Keratinocyte (primary cell): ENCODE data around the gene OXSR1. TPM values are rescaled to one million over a fixed set of nuclear protein-coding genes. Genes with fewer than 3 reads are reported as not detected.
A peak's percentile ranks its signal among the peaks of the same experiment; 100 is the strongest.

Experiments used
- DNase-seq: peaks from one replicate; pipeline ENCODE4 v3.0.0-alpha.2; 2011; ENCODE audit warnings: low read depth, missing footprints, low spot score
- FAIRE-seq: peaks from 2 replicates; lab custom pipeline; 2011; peaks lifted over from hg19 to GRCh38; lab: Jason Lieb, UNC
- H2AFZ ChIP-seq: 2 replicates; pipeline ENCODE4 v1.6.0; 2012; ENCODE audit warnings: low read length, control low read depth, inconsistent platforms; ENCODE audit not compliant: control insufficient read depth
- H3K27ac ChIP-seq: 2 replicates; pipeline ENCODE4 v1.5.1; 2011; ENCODE audit warnings: low read length; ENCODE audit not compliant: control insufficient read depth, insufficient read depth
- H3K27me3 ChIP-seq: 3 replicates; pipeline ENCODE4 v1.6.0; 2011; ENCODE audit warnings: low read length; ENCODE audit not compliant: control insufficient read depth, insufficient read depth; ENCODE audit errors: extremely low read depth
- H3K36me3 ChIP-seq, 2 experiments: 2 replicates in 1 of 2; 3 replicates in 1 of 2; pipeline ENCODE4 v1.5.1; 2011; ENCODE audit warnings: low read length in 2 of 2, mild to moderate bottlenecking in 1 of 2; ENCODE audit not compliant: control insufficient read depth in 2 of 2, insufficient read depth in 2 of 2; ENCODE audit errors: extremely low read depth in 1 of 2
- H3K4me1 ChIP-seq: 3 replicates; pipeline ENCODE4 v1.5.1; 2011; ENCODE audit warnings: low read length; ENCODE audit not compliant: control insufficient read depth, insufficient read depth; ENCODE audit errors: extremely low read depth
- H3K4me2 ChIP-seq: 3 replicates; pipeline ENCODE4 v1.6.0; 2011; ENCODE audit warnings: low read depth, low read length; ENCODE audit not compliant: control insufficient read depth, insufficient read depth; ENCODE audit errors: extremely low read depth
- H3K4me3 ChIP-seq, 3 experiments: fragments of 200-600 bp in 1 of 3; sonication (generic) in 1 of 3; 2 replicates in 2 of 3; 3 replicates in 1 of 3; pipeline ENCODE4 v1.5.1; 2011 to 2016; ENCODE audit warnings: low read length in 3 of 3, mild to moderate bottlenecking in 3 of 3, control low read depth in 2 of 3, inconsistent platforms in 1 of 3, low read depth in 1 of 3, mixed read lengths in 1 of 3, mixed run types in 1 of 3, moderate library complexity in 1 of 3; ENCODE audit not compliant: control insufficient read depth in 2 of 3, insufficient read depth in 2 of 3; ENCODE audit errors: extremely low read depth in 1 of 3
- H3K79me2 ChIP-seq: 2 replicates; pipeline ENCODE4 v1.6.0; 2012; ENCODE audit warnings: low read length; ENCODE audit not compliant: control insufficient read depth, insufficient read depth
- H3K9ac ChIP-seq: 3 replicates; pipeline ENCODE4 v1.6.0; 2011; ENCODE audit warnings: low read length; ENCODE audit not compliant: control insufficient read depth, insufficient read depth; ENCODE audit errors: extremely low read depth
- H3K9me1 ChIP-seq: 3 replicates; pipeline ENCODE4 v1.6.0; 2011; ENCODE audit warnings: low read length; ENCODE audit not compliant: control insufficient read depth, insufficient read depth; ENCODE audit errors: extremely low read depth
- H3K9me3 ChIP-seq: 2 replicates; pipeline ENCODE4 v1.5.1; 2012; ENCODE audit warnings: low read depth, low read length; ENCODE audit not compliant: control insufficient read depth
- H4K20me1 ChIP-seq: 3 replicates; pipeline ENCODE4 v1.6.0; 2011; ENCODE audit warnings: low read length; ENCODE audit not compliant: control insufficient read depth, insufficient read depth; ENCODE audit errors: extremely low read depth
- CTCF ChIP-seq, 3 experiments: IDR thresholded peaks in 1 of 3; conservative IDR thresholded peaks in 1 of 3; optimal IDR thresholded peaks in 1 of 3; 2 replicates in 2 of 3; 3 replicates in 1 of 3; pipeline versions ENCODE3 to v1.5.1; 2011; ENCODE audit warnings: low read length in 3 of 3, mild to moderate bottlenecking in 3 of 3, moderate library complexity in 2 of 3, control low read depth in 1 of 3, inconsistent platforms in 1 of 3; ENCODE audit not compliant: insufficient read depth in 2 of 3; ENCODE audit errors: extremely low read depth in 1 of 3
- EZH2 ChIP-seq: IDR thresholded peaks from one replicate; pipeline ENCODE4 v1.6.1; 2012; ENCODE audit warnings: inconsistent platforms, mild to moderate bottlenecking, low read length, moderate library complexity
- dilution Hi-C: fragments of 300-500 bp; cut with MboI; formaldehyde crosslinking; loops from one replicate; pipeline ENCODE4 v1.7.0; 2020; ENCODE audit warnings: low sequenced_read_pairs; ENCODE audit not compliant: extremely low pct_ligation_motif_present
- polyA plus RNA-seq, 5 experiments: library from polyadenylated mRNA; depleted of rRNA in 3 of 5; stranded (reverse) in 3 of 5; stranded (forward) in 1 of 5; unstranded in 1 of 5; fragments of >200 nt; gene quantifications; 1 replicate in 1 of 5; 2 replicates in 3 of 5; 3 replicates in 1 of 5; pipeline versions ENCODE4 v1.2.1 to v1.2.3, GENCODE V29; 2011 to 2012; ENCODE audit warnings: missing spikeins in 2 of 5, low read depth in 1 of 5, low replicate concordance in 1 of 5

The OXSR1 gene
- polyA plus RNA-seq, 1 donor (not counting 4 experiments of a cell fraction or from before 2014, with no cell fraction given) = 77.0 TPM

DNA sequence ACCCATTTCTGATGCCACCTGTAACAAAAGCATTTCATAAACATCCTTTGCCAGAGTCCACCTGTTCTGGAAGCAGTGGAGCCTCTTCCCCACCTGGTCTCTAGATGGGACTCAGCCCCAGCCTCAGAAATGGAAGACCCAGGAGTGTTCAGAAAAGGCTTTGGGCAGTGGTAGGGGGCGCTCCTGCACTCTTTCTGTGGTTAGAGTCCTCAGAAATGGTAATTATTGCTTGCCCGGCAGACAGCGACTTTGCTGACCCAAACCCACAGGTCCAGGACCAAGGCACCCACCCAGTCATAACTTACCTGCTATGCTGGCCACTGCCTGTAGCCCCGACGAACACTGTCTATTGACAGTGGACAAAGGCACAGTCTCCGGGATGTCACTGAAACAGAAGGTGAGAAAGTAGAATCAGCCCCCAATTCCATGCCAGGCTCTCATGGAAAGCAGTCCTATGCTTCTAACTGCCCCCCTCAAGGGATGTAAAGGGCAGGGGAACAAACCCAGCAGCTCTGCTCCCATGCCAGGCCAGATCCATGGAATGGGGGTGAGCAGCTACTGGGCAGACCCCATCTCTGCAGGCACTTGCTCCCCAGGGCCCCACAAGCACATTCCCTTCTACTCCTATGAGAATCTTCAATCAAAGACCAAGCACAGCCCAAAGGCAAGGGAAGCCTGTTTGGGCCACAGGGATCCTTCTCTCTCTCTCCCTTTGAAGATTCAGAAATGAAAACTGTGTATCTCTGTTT lies 33.5 kb upstream of the OXSR1 start:
- Histone ChIP-seq H2AFZ (no peak overlapping the region), H3K9ac (no peak overlapping the region), H3K27me3 (no peaks in the 10 kb centered on the region), H3K79me2 (peaks cover 26% of the 10 kb centered on the region), H3K4me1 (peaks cover 16% of the 10 kb centered on the region), H3K4me2 (no peak overlapping the region), H3K4me3 (no peak overlapping the region), H3K36me3 (peaks cover 37 to 56% of the 10 kb centered on the region in 2 experiments), H3K9me3 (no peaks in the 10 kb centered on the region), H3K9me1 (no peaks in the 10 kb centered on the region), H3K27ac (no peak overlapping the region), H4K20me1 (no peaks in the 10 kb centered on the region)
- TF ChIP-seq CTCF (optimal IDR thresholded peaks at IDR 0.05 in 1 of 3, IDR thresholded peaks at IDR 0.05 in 1 of 3, conservative IDR thresholded peaks at IDR 0.05 in 1 of 3; ENCODE audit: extremely low read depth in 1 of 3, insufficient read depth in 2 of 3, low read length in 3 of 3) (peak; percentile 35 to 46 (median 46)), EZH2 (no peak)
- dilution Hi-C loops = no loop called here
- DNase-seq (no peak), FAIRE-seq (no peak)

DNA sequence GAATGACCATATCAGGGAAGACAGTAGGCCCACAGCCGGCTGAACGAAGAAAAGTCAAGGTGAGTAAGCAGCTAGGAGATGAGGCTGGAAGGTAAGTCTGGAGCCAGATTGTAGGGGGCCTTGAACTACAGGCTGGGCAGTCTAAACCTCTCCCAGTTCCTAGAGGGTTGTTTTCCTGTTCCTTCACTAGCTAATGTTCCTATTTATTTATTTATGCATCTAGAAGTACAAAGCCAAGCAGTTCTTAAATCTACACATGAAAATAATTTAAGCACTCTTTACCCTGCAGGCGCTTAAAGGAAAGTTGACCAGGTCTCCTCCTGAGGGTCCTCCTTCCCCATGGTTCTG lies 32.2 kb upstream of the OXSR1 start:
- Histone ChIP-seq H3K9me1 (no peaks in the 10 kb centered on the region), H3K4me2 (peak overlapping the region; percentile 20), H3K4me1 (peaks cover 23% of the 10 kb centered on the region), H3K9me3 (no peaks in the 10 kb centered on the region), H3K9ac (no peak overlapping the region), H3K79me2 (peaks cover 30% of the 10 kb centered on the region), H3K36me3 (peaks cover 27 to 44% of the 10 kb centered on the region in 2 experiments), H3K27ac (no peak overlapping the region), H4K20me1 (no peaks in the 10 kb centered on the region), H3K4me3 (no peak overlapping the region), H2AFZ (no peak overlapping the region), H3K27me3 (no peaks in the 10 kb centered on the region)
- DNase-seq (no peak), FAIRE-seq (no peak)
- TF ChIP-seq EZH2 = no peak
- TF ChIP-seq CTCF (optimal IDR thresholded peaks at IDR 0.05 in 1 of 3, IDR thresholded peaks at IDR 0.05 in 1 of 3, conservative IDR thresholded peaks at IDR 0.05 in 1 of 3; ENCODE audit: extremely low read depth in 1 of 3, insufficient read depth in 2 of 3, low read length in 3 of 3) = no peak
- dilution Hi-C loops = no loop called here
